ENCODE measurements around the gene RNF13. TPM values are rescaled to one million over a fixed set of nuclear protein-coding genes. Genes with fewer than 3 reads are reported as not detected.

RNF13 gene
- total RNA-seq, 1 experiment from 2014 or later = 28.9 TPM

DNA sequence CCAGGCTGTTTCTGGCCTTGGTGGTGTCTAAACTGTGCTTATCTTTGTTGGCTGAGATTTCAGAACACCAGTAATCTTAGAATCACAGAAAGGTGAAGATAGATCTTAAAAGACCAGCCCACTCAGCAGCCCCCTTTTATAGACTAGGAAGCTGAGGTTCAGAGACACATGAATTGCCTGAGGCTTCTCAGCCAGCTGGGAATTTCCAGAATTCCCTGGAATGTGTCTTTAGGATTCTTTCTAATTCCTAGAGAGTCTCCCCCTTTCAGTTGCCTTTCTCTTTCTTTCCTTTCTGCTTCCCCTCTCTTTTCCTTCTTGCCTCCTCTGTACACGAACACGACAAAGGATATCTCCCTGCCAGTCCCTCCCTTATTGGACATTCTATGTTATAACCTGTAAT, 40.2 kb upstream of the RNF13 start (continued):
- TF ChIP-seq, protein P1, sequence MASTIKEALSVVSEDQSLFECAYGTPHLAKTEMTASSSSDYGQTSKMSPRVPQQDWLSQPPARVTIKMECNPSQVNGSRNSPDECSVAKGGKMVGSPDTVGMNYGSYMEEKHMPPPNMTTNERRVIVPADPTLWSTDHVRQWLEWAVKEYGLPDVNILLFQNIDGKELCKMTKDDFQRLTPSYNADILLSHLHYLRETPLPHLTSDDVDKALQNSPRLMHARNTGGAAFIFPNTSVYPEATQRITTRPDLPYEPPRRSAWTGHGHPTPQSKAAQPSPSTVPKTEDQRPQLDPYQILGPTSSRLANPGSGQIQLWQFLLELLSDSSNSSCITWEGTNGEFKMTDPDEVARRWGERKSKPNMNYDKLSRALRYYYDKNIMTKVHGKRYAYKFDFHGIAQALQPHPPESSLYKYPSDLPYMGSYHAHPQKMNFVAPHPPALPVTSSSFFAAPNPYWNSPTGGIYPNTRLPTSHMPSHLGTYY (CRISPR knock-in tag; IDR thresholded peaks at IDR 0.05) = no peak
- TF ChIP-seq TEAD1 (CRISPR knock-in tag; IDR thresholded peaks at IDR 0.05) (no peak), NR2C2 (CRISPR knock-in tag; IDR thresholded peaks at IDR 0.05) (no peak), ZNF232 (CRISPR knock-in tag; IDR thresholded peaks at IDR 0.05) (no peak), SOX15 (CRISPR knock-in tag; IDR thresholded peaks at IDR 0.05) (no peak)
- TF ChIP-seq, protein P2, sequence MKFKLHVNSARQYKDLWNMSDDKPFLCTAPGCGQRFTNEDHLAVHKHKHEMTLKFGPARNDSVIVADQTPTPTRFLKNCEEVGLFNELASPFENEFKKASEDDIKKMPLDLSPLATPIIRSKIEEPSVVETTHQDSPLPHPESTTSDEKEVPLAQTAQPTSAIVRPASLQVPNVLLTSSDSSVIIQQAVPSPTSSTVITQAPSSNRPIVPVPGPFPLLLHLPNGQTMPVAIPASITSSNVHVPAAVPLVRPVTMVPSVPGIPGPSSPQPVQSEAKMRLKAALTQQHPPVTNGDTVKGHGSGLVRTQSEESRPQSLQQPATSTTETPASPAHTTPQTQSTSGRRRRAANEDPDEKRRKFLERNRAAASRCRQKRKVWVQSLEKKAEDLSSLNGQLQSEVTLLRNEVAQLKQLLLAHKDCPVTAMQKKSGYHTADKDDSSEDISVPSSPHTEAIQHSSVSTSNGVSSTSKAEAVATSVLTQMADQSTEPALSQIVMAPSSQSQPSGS (CRISPR knock-in tag; IDR thresholded peaks at IDR 0.05; ENCODE audit: borderline replicate concordance, low read depth) = no peak

GRCh38 chr3:149776170-149776569, 36.8 kb upstream of the RNF13 start:
- DNase-seq (ENCODE audit: low spot score) (no peak), ATAC-seq (no peak)
- no peak overlapping the region for H3K4me3 Mint-ChIP-seq
- no peaks in the 10 kb centered on the region for H3K36me3 Mint-ChIP-seq
- TF ChIP-seq CREM (CRISPR knock-in tag; IDR thresholded peaks at IDR 0.05) (no peak), JAZF1 (CRISPR knock-in tag; IDR thresholded peaks at IDR 0.05) (no peak), KAT7 (CRISPR knock-in tag; IDR thresholded peaks at IDR 0.05; ENCODE audit: borderline replicate concordance) (no peak), E2F5 (CRISPR knock-in tag; IDR thresholded peaks at IDR 0.05) (no peak), USF2 (CRISPR knock-in tag; IDR thresholded peaks at IDR 0.05) (no peak), RORB (CRISPR knock-in tag; IDR thresholded peaks at IDR 0.05) (no peak), E2F1 (CRISPR knock-in tag; IDR thresholded peaks at IDR 0.05) (no peak), ZNF121 (CRISPR knock-in tag; IDR thresholded peaks at IDR 0.05) (no peak), IRF1 (CRISPR knock-in tag; IDR thresholded peaks at IDR 0.05) (no peak), ZNF138 (CRISPR knock-in tag; conservative IDR thresholded peaks at IDR 0.05) (no peak), MLX (CRISPR knock-in tag; IDR thresholded peaks at IDR 0.05) (no peak), ZNF219 (CRISPR knock-in tag; IDR thresholded peaks at IDR 0.05; ENCODE audit: borderline replicate concordance) (no peak), ZNF532 (CRISPR knock-in tag; IDR thresholded peaks at IDR 0.05; ENCODE audit: borderline replicate concordance) (no peak), CREB1 (CRISPR knock-in tag; IDR thresholded peaks at IDR 0.05) (no peak)
- TF ChIP-seq, protein P3, sequence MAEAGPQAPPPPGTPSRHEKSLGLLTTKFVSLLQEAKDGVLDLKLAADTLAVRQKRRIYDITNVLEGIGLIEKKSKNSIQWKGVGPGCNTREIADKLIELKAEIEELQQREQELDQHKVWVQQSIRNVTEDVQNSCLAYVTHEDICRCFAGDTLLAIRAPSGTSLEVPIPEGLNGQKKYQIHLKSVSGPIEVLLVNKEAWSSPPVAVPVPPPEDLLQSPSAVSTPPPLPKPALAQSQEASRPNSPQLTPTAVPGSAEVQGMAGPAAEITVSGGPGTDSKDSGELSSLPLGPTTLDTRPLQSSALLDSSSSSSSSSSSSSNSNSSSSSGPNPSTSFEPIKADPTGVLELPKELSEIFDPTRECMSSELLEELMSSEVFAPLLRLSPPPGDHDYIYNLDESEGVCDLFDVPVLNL (CRISPR knock-in tag; IDR thresholded peaks at IDR 0.05; ENCODE audit: borderline replicate concordance, low read depth) = no peak
- H3K27me3 Mint-ChIP-seq (ENCODE audit: low read depth) = no peaks in the 10 kb centered on the region
- ChIA-PET POLR2A (interaction anchor here (0.5 kb wide), 1 partner anchor 24 kb away, joined by 3 read pairs; no protein-coding TSS in a partner anchor), CTCF (interaction anchor here (0.9 to 2.6 kb wide), 2 partner anchors 10 to 32 kb away, joined by 4 to 20 read pairs; no protein-coding TSS in a partner anchor)
- no peaks in the 10 kb centered on the region for H3K9me3 Mint-ChIP-seq
- H3K4me1 Mint-ChIP-seq = peaks cover 12% of the 10 kb centered on the region
- H3K27ac Mint-ChIP-seq = no peak overlapping the region

All from WTC11 (cell line).